ENCODE results near the gene SPTAN1.
"Not testable (repeated sequence)": the region's sequence is repeated elsewhere in the genome, so short reads cannot be mapped to it uniquely, and the experiment has no call there.

Gene SPTAN1

DNA sequence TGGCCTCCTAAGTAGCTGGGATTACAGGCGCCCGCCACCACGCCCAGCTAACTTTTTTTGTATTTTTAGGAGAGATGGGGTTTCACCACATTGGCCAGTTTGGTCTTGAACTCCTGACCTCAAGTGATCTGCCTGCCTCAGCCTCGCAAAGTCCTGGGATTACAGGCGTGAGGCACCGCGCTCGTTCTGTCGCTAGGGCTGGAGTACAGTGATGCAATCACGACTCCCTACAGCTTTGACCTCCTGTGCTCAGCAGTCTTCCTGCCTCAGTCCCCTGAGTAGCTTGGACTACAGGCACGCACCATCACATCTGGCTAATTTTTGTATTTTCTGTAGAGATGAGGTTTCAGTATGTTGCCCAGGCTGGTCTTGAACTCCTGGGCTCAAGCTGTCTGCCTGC, 34.5 kb downstream of the SPTAN1 start:
- DNase-seq; in situ Hi-C loops (cut with HindIII; ENCODE audit: low pct_ligation_motif_present, low pct_unique_long_range_greater_than_20kb, low sequenced_read_pairs): not testable (repeated sequence)

DNA sequence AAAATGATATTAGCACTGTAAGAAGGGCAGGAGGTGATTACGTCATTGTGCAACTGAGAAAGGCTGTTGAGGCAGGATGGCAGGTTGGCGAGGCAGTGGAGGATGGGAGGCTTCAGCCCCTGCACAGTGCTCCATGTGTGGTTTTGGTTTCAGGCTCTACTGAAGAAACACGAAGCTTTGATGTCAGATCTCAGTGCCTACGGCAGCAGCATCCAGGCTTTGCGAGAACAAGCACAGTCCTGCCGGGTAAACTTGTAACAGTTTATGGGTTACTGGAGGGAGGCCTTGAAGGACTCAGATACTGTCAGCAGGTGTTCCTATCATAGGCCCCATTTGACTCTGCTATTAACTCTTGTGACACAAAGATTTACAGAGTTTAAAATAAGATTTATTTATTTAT, 35.1 kb downstream of the SPTAN1 start:
- no peak for DNase-seq
- in situ Hi-C loops (cut with HindIII; ENCODE audit: low pct_ligation_motif_present, low pct_unique_long_range_greater_than_20kb, low sequenced_read_pairs): no loop called here

DNA sequence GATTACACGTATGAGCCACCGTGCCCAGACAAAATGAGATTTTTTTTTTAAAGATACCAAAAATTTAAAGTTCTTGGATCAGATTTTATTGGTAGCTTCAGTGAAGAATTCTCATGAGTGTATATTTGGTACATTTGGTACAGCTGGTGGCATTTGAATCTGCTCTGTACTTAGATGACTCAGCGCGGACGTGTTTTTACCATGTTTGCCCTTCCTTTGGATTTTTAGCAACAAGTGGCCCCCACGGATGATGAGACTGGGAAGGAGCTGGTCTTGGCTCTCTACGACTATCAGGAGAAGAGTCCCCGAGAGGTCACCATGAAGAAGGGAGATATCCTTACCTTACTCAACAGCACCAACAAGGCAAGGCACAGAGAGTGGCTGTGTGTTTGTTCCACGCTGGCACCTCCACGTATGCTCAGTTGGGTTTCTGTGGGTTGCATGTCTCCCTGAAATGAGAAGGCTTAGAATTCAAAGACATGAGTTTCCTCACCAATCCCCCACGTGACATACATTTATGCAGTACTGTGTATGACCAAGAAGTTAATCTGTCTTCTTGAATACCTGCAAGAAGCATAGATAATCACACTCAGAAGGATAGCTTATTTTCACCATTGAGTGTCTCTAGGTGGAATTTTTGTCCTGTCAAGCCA, 36.3 kb downstream of the SPTAN1 start:
- in situ Hi-C loops (cut with HindIII; ENCODE audit: low pct_ligation_motif_present, low pct_unique_long_range_greater_than_20kb, low sequenced_read_pairs): no loop called here

DNA sequence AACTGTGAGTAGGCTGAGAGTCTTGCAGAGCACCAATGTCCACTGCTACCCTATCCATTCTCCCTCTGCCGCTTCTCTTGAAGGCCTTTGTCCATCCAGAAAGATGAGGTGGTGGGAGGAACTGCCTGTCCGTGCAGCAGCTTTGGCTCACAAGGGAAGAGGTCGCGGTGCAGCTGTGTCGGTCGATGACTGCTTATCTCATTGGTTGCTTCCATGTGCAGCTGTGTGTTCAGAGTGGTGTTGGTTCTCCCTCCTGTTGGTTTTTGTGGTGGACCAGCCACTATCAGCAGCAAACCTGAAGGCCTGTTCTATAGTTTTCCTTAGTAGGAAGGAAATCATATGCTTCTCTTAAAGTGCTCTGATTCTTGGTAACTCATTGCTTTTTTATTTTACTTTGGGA, 40.7 kb downstream of the SPTAN1 start:
- in situ Hi-C loops (cut with HindIII; ENCODE audit: low pct_ligation_motif_present, low pct_unique_long_range_greater_than_20kb, low sequenced_read_pairs): no loop called here
- no peak for DNase-seq

More for the DNA sequence above, 36.3 kb downstream of the SPTAN1 start:
- DNase-seq: no peak

DNA sequence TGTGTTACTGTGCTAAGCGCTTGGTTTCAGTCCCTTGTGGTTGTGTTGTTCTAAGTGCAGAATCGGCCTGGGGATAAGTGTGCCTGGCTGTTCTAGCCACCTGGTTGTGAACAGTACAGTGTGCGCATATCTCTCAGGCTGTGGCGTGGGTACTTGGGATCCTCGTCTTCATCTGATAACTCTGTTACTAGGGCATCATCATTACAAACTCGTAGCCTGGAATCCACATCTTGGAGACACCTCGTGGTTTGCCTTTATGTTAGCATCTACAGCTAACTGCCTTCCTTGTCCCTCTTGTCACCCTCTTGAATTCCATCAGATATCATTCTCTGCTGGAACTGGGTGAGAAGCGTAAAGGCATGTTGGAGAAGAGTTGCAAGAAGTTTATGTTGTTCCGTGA, 41.5 kb downstream of the SPTAN1 start:
- DNase-seq: no peak
- in situ Hi-C loops (cut with HindIII; ENCODE audit: low pct_ligation_motif_present, low pct_unique_long_range_greater_than_20kb, low sequenced_read_pairs): no loop called here

DNA sequence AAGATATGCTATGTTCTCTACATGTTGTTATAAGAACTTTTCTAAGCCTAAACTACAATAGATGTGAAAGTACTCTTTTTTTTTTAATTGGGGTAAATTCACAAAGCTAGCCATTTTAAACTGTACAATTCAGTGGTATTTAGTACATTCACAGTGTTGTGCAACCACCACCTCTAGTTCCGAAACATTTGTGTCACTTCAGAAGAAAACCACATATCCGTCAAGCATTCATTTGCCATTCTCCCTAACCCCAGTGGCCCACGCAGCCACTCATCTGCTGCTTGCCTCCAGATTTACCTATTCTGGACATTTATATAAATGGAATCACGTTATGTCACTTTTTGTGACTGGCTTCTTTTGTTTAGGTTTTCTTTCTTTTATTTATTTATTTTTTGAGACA, 43.1 kb downstream of the SPTAN1 start:
- DNase-seq: no peak

DNA sequence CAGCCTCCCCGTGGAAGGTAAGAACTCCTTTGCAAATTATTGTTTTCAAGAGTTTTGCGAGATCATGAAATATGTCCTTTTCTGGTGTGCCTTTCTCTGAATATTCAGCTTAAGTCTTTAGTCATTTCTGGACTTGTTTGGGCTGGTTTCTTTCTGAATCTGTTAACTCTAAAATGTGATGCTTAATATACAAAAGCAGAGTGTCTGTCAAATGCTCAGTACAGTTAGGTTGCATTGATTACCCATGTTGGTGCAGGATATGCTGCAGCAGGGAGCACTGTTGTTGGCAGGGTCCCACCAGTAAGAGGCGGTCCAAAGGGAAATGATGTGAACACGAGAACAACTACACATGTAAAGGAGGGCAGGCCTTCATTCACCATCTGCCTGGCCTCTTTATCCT, 47.7 kb downstream of the SPTAN1 start:
- DNase-seq: no peak
- in situ Hi-C loops (cut with HindIII; ENCODE audit: low pct_ligation_motif_present, low pct_unique_long_range_greater_than_20kb, low sequenced_read_pairs): no loop called here

More for the DNA sequence above, 43.1 kb downstream of the SPTAN1 start:
- in situ Hi-C loops (cut with HindIII; ENCODE audit: low pct_ligation_motif_present, low pct_unique_long_range_greater_than_20kb, low sequenced_read_pairs): no loop called here

DNA sequence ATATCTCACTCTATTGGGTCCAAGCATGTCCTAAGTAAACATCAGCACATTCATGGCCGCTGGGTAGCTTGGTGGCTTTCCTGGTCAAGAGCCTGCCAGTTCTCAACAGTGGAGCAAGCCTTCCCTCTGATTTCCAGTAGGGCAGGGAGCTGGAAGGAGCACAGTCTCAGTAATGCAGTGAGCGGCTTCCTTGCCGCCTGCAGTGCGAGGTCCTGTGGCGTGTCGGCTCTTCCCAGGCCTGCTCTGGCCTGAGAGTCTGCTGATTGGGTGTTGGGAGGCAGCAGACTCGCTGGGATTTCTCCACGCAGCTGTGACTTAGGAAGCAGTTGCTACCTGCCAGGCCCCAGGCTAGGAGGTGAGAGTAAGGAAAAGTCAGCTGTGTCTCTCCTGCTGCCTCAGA, 51.3 kb downstream of the SPTAN1 start:
- in situ Hi-C loops (cut with HindIII; ENCODE audit: low pct_ligation_motif_present, low pct_unique_long_range_greater_than_20kb, low sequenced_read_pairs): no loop called here
- DNase-seq: no peak

DNA sequence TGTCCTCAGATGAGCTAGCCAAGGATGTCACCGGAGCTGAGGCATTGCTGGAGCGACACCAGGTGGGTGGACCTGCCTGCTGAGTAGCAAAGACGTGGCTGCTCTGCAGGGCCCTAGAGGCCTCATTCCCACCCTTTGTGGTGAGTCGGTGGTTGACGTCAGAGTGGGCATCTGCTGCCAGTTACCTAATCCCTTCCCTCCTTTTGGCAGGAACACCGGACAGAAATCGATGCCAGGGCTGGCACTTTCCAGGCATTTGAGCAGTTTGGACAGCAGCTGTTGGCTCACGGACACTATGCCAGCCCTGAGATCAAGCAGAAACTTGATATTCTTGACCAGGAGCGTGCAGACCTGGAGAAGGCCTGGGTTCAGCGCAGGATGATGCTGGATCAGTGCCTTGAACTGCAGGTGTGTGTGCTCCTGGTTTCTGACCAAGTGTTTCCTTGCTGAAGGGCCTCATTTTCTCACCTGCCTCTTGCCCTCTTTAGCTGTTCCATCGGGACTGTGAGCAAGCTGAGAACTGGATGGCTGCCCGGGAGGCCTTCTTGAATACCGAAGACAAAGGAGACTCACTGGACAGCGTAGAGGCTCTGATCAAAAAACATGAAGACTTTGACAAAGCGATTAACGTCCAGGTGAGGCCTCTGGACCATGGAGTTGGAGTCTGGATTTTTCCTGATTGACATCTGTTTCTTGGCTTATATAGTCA, 55.4 kb downstream of the SPTAN1 start:
- no peak for DNase-seq

DNA sequence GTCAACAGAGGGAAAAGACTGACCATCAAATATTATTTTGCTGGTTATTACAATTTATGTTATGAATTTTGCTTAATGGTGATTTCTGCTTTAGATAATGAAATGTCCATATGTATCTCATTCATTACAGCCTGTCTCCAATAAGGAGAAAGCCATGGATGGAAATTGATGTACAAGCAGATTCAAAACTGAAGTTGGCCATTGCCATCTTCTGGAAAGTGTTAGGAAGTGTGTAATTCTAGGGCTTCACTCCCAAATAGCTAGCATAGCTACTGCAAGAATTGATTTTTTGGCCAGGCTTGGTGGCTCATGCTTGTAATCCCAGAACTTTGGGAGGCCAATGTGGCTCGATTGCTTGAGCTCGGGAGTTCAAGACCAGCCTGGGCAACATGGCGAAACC, 58.5 kb downstream of the SPTAN1 start:
- in situ Hi-C loops (cut with HindIII; ENCODE audit: low pct_ligation_motif_present, low pct_unique_long_range_greater_than_20kb, low sequenced_read_pairs): no loop called here
- no peak for DNase-seq

More for the DNA sequence above, 55.4 kb downstream of the SPTAN1 start:
- in situ Hi-C loops (cut with HindIII; ENCODE audit: low pct_ligation_motif_present, low pct_unique_long_range_greater_than_20kb, low sequenced_read_pairs): no loop called here

DNA sequence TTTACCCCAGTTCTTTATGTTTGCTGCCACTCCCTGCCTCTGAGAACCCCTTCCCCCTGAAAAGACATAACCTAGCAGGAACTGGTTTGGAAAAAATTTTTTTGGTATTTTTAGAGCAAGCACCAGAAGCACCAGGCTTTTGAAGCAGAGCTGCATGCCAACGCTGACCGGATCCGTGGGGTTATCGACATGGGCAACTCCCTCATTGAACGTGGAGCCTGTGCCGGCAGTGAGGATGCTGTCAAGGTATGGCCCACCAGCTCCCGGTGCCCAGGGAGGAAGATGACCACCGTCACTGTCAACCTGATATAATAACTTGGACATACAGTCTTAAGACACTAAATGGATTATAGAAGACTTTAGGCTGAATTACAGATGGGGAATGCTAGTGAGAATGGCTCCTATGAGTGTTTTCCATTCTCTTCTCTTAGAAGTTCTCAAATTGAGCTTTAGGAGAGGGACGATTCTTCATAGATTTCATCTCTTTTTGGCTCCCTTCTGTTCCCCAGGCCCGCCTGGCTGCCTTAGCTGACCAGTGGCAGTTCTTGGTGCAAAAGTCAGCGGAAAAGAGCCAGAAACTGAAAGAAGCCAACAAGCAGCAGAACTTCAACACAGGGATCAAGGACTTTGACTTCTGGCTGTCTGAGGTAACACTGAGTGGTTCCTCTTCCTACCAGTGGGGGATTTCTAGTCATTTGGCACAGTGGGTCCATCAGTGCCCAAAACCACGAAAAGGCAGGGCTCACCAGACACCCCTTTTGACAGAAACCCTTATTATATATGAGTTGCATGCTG, 59.4 kb downstream of the SPTAN1 start:
- in situ Hi-C loops (cut with HindIII; ENCODE audit: low pct_ligation_motif_present, low pct_unique_long_range_greater_than_20kb, low sequenced_read_pairs): no loop called here
- no peak for DNase-seq

DNA sequence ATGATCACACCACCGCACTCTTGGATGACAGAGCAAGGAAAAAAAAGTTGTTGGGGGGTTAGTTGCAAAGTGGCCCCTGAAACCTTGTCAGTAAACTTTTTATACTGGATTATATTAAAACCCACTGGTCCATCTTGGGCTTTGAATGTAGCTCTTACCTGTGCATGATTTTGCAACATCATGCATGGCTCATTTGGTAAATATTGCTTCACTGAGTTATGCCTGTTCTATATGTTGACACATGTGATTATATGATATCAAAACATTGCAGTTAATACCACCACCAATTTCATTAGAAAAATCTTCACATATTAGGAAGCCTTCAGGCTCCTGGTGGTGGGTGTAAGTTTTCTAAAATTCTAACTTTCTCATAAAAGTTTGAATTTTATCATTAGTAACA, 62.3 kb downstream of the SPTAN1 start:
- DNase-seq: no peak
- in situ Hi-C loops (cut with HindIII; ENCODE audit: low pct_ligation_motif_present, low pct_unique_long_range_greater_than_20kb, low sequenced_read_pairs): no loop called here

DNA sequence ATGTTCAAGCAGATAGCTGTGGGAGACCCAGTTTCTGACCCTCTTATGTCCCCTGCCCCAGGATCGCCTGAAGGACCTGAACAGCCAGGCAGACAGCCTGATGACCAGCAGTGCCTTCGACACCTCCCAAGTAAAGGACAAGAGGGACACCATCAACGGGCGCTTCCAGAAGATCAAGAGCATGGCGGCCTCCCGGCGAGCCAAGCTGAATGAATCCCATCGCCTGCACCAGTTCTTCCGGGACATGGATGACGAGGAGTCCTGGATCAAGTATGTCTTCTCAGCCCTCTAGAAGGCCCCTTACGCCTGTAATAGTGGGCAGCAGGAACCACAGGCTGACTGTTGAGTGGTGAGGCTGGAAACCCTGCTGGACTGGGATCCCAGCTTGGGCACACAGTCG, 63.2 kb downstream of the SPTAN1 start:
- in situ Hi-C loops (cut with HindIII; ENCODE audit: low pct_ligation_motif_present, low pct_unique_long_range_greater_than_20kb, low sequenced_read_pairs): no loop called here

DNA sequence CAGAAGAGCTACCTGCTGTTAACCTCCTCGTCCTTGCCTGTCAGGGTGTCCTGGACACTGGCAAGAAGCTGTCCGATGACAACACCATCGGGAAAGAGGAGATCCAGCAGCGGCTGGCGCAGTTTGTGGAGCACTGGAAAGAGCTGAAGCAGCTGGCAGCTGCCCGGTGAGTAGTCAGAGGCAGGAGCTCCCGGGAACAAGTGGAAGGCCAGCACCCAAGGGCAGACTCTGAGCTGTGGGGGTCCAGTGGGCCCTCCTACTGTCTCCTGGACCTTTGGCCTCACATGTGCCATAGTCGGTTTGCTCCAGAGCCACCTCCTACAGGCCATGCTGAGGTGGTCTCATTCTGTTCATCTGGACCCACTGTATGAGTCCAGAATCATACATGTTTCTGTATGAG, 65.6 kb downstream of the SPTAN1 start:
- DNase-seq: no peak
- in situ Hi-C loops (cut with HindIII; ENCODE audit: low pct_ligation_motif_present, low pct_unique_long_range_greater_than_20kb, low sequenced_read_pairs): no loop called here

More for the DNA sequence above, 63.2 kb downstream of the SPTAN1 start:
- DNase-seq: no peak

DNA sequence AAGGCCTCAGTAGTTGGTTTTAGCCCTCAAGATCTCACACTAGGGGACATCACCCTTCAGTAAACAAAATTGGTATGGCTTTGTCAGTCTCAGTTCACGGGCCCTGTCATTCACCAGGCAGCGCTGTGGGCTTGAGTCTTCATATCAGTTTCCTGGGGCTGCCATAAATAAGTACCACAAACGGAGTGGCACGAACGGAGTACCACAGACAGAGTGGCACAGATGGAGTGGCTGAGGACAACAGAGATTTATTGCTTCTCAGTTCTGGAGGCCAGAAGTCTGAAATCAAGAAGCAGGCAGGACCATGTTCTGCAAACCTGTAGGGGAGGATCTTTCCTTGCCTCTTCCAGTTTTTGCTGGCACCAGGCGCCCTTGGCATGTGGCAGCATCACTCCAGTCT, 66.7 kb downstream of the SPTAN1 start:
- in situ Hi-C loops (cut with HindIII; ENCODE audit: low pct_ligation_motif_present, low pct_unique_long_range_greater_than_20kb, low sequenced_read_pairs): no loop called here
- DNase-seq: no peak

DNA sequence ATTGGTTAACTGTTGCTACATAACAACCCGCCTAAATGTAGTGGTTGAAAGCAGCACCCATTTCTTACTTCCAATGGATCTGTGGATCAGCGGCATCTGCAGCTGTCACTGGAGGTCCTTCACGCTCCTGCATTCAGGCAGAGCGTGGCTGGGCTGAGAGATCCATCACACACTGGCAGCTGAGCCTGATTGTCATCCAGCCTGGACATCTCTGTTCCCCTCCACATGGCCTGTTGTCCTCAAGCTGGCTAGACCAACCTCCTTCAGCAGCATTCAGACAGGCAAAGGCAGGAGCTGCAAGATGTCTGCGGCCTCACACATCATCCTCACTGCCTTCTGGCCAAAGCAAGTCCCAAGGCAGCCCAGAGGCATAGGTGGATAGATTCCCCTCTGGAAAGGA, 67.4 kb downstream of the SPTAN1 start:
- in situ Hi-C loops (cut with HindIII; ENCODE audit: low pct_ligation_motif_present, low pct_unique_long_range_greater_than_20kb, low sequenced_read_pairs): no loop called here

DNA sequence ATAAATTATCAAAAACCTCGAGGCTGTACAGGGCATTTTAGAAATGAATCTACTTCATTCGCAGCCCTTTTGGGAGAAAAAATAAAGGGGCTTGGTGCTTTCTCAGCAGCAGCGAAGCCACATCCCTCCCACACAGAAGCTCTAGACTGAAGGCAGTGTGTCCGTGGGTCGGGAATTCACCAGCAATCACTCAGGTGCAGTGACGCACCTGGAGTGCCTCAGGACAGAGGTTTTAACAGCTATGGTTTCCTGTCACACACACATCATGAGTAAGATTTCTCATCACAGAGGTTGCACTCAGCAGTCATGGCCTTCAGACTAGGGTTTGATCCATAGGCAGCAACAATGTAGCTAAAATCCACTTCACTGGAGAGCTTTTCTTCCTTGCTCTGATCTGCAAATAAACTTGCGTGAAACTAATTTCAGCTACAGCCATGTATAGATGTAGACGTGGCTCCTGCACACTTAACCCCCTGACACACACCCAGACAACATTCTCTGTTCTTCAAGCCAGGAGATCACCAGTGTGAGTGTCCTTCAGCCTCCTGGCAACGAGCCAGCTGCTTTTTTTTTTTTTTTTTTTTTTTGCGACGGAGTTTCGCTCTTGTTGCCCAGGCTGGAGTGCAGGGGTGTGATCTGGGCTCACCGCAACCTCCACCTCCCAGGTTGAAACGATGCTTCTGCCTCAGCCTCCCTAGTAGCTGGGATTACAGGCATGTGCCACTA, 69.5 kb downstream of the SPTAN1 start:
- DNase-seq: no peak

More for the DNA sequence above, 67.4 kb downstream of the SPTAN1 start:
- DNase-seq: no peak

DNA sequence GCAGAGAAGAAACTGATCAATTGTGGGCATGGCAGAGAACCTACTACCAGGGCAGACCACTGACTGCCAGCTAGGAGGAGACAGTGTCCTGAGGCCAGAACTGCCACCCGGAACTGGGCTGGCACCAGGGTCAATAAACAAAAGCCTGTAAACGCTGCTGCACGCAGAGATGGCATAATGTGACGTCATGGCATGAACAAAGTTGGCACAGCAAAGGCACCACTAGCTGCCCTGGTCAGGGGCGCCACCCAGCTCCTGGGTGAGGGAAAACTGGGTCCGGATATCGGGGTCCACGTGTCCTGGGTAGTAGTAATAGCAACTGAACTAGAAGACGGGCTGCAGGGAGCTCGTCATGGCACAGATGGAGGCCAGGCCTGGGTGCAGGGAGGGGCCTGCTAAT, 72.2 kb downstream of the SPTAN1 start:
- no peak for DNase-seq
- in situ Hi-C loops (cut with HindIII; ENCODE audit: low pct_ligation_motif_present, low pct_unique_long_range_greater_than_20kb, low sequenced_read_pairs): no loop called here

More for the DNA sequence above, 69.5 kb downstream of the SPTAN1 start:
- in situ Hi-C loops (cut with HindIII; ENCODE audit: low pct_ligation_motif_present, low pct_unique_long_range_greater_than_20kb, low sequenced_read_pairs): no loop called here

All from ACHN (cell line).